GM18526 (cell line): Measurements from ENCODE around the gene MFN1.

Experiments
- POLR2A ChIP-seq: IDR thresholded peaks from 3 replicates; pipeline ENCODE4 v1.6.1; 2011; ENCODE audit not compliant: insufficient read length; ENCODE audit errors: extremely low read depth

Gene MFN1

GRCh38 chr3:179402963-179403362 lies 55.5 kb downstream of the MFN1 start:
- TF ChIP-seq POLR2A, result no peak

- TF ChIP-seq POLR2A, result no peak
Observed at GRCh38 chr3:179404307-179404706, 56.8 kb downstream of the MFN1 start.

- no peak for TF ChIP-seq POLR2A
Observed at GRCh38 chr3:179410331-179410730, 62.8 kb downstream of the MFN1 start.

GRCh38 chr3:179410999-179411398 lies 63.5 kb downstream of the MFN1 start:
- TF ChIP-seq POLR2A, result no peak

- TF ChIP-seq POLR2A, result no peak
Observed at GRCh38 chr3:179414804-179415203, 67.3 kb downstream of the MFN1 start.

DNA sequence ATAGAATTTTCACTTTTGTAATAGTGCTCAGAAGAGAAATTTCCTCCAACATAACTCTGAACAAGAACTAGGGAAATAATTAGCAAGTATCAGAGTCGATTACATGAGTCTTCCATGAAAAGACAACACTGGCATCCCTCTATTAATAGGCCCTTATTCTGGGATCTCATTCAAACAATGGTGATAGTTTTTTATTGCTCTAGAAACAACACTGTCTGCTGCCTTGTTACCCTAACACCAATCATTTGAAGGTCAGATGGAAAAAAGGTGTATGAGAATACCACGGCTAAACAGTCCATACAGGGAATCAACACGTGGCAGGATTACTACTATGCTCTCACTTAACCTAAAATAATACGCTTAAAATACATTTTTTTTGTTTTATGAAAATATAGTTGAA lies 67.9 kb downstream of the MFN1 start:
- TF ChIP-seq POLR2A, result no peak

DNA sequence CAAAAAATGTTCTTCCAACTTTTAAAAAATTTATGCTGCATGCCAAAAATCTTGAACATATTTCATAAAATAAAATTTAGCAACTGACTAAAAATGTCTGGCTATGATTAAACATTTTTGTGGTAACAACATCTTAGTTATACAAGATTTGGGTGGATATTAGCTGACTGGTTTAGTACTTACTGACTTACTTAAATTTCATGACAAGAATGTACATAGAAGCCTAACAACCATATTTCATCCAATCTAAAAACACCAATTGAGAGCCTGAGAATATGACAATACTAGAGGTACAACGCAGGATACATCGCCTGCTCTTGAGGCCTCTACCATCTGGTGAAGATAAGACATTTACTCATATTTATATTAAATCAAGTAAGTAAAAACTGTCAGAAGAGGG lies 69.2 kb downstream of the MFN1 start:
- TF ChIP-seq POLR2A, result no peak

DNA sequence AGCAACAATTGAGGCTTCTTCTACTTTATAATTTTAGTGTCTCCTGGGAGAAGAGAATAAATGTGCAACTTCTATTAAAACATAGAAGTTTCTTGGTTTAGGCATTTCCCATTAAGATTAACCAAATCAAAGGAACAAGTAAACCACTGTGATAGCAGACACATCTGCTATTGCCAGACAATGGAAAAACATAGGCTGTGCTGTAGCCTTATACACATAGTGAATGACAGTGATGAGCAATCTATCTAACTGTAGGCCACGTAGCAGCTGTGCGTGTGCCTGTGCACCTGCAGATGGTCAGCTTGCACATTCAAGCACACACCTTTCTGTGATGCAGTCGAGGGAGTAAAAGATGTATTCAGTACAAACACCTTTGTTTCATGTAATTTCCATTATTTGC lies 71.1 kb downstream of the MFN1 start:
- TF ChIP-seq POLR2A, result no peak

GRCh38 chr3:179421500-179421899 lies 74.0 kb downstream of the MFN1 start:
- no peak for TF ChIP-seq POLR2A

- TF ChIP-seq POLR2A, result no peak
Observed at GRCh38 chr3:179425075-179425474, 77.6 kb downstream of the MFN1 start.

- TF ChIP-seq POLR2A, result no peak
Observed at GRCh38 chr3:179428876-179429548, 81.5 kb downstream of the MFN1 start.

DNA sequence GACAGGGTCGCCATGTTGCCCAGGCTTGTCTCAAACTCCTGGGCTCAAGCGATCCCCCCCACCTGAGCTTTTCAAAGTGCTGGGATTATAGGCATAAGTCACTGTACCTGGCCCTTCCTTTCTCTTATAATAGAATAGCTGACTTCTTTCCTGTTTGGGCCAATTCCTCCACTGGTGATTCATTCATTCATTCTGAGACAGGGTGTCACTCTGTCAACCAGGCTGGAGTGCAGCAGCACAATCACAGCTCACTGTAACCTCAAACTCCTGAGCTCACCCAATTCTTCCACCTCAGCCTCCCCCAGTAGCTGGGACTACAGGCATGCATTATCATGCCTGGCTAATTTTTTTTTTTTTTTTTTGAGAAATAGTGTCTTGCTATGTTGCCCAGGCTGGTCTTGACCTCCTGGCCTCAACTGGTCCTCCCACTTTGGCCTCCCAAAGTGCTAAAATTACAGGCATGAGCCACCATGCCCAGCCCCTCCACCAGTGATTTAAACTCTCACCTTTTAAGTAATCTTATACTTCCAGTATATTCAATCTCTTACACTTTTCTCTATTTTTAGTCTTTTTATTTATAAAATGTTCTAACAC lies 82.9 kb downstream of the MFN1 start:
- no peak for TF ChIP-seq POLR2A

DNA sequence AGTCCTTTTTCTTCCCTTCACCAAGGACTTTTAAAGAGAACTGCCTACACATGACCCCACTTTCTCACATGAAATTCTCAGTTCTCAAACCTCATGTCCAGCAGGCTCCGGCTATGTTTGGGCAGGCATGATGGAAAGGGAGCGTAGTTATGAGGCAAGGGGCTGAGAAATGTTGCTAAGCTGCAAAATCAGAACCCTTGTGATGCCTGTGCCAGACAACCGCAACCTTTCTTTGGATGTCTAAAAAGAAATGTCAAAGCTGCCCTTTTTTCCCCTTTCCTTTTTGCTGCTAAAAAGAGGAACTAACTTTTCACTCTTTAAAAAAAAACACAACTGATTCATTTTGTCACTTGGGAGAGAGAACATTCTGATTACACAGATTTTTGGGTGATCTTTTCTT lies 84.5 kb downstream of the MFN1 start:
- TF ChIP-seq POLR2A, result no peak

- no peak for TF ChIP-seq POLR2A
Observed at GRCh38 chr3:179432451-179432850, 84.9 kb downstream of the MFN1 start.

GRCh38 chr3:179436517-179436916 lies 89.0 kb downstream of the MFN1 start:
- no peak for TF ChIP-seq POLR2A

DNA sequence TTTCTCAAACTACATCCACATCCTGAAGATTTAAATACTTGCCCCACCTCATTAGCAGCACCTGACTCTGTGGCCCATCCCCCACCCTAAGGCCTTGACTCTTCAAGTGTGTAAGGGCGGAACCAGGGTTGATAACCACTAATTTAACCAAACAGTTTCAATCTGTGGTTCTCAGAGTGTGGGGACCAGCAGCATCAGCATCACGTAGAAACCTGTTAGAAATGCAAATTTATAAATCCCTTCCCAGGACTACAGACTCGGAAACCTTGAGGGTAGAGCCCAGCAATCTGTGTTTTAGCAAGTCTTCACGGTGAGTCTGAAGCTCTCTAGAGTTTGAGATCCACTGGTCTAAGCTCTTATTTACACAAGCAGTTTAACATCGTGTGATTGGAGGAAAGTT lies 91.3 kb downstream of the MFN1 start:
- TF ChIP-seq POLR2A, result no peak
